PC-3 (cell line): Measurements from ENCODE around the gene RAB8A.

Source experiments
- EZH2phosphoT487 ChIP-seq: fragments of 300-600 bp; sonication (generic); IDR thresholded peaks from 2 replicates; pipeline ENCODE4 v1.6.1; 2018; ENCODE audit warnings: mild to moderate bottlenecking, antibody characterized with exemption, low read length, borderline replicate concordance
- TF ChIP-seq, protein P1 (sequence below): fragments of 300-600 bp; sonication (generic); conservative IDR thresholded peaks from 2 replicates; pipeline ENCODE4 v1.5.1; 2017; ENCODE audit warnings: antibody characterized with exemption, low read depth, mild to moderate bottlenecking, low read length

DNA sequence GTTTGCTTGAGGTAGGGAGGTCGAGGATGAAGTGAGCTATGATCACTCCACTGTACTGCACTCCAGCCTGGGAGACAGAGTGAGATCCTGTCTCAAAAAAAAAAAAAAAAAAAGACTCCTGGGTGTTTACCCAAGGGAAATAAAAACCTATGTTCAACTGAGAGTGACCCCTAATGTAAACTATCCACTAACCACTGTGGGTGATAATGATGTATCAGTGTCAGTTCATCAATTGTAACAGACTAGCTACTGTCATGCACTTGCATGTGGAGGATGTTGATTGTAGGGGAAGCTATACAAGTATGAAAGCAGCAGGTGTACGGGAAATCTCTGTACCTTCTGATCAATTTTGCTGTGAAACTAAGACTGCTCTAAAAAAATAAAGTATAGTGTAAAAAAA is 64.3 kb downstream of the RAB8A start:
- no peak for TF ChIP-seq EZH2phosphoT487
- TF ChIP-seq, protein P1, sequence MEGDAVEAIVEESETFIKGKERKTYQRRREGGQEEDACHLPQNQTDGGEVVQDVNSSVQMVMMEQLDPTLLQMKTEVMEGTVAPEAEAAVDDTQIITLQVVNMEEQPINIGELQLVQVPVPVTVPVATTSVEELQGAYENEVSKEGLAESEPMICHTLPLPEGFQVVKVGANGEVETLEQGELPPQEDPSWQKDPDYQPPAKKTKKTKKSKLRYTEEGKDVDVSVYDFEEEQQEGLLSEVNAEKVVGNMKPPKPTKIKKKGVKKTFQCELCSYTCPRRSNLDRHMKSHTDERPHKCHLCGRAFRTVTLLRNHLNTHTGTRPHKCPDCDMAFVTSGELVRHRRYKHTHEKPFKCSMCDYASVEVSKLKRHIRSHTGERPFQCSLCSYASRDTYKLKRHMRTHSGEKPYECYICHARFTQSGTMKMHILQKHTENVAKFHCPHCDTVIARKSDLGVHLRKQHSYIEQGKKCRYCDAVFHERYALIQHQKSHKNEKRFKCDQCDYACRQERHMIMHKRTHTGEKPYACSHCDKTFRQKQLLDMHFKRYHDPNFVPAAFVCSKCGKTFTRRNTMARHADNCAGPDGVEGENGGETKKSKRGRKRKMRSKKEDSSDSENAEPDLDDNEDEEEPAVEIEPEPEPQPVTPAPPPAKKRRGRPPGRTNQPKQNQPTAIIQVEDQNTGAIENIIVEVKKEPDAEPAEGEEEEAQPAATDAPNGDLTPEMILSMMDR, result no peak
